HG02973 (cell line): ENCODE data around the gene EIF1AY.
"Not testable (repeated sequence)": the region's sequence is repeated elsewhere in the genome, so short reads cannot be mapped to it uniquely, and the experiment has no call there.

Experiments used
- ATAC-seq: cut with Tn5 transposase; IDR thresholded peaks from one replicate; pipeline ENCODE4 v1.9.1; 2021; ENCODE audit warnings: moderate library complexity; ENCODE audit not compliant: unreplicated experiment

EIF1AY gene, protein sequence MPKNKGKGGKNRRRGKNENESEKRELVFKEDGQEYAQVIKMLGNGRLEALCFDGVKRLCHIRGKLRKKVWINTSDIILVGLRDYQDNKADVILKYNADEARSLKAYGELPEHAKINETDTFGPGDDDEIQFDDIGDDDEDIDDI

GRCh38 chrY:20575531-20576121 lies at the start of gene EIF1AY:
TSS of gene EIF1AY (plus strand) at chrY:20575776. CDS start at chrY:20575872, 96 bp downstream.
- ATAC-seq, result peak; percentile 63

DNA sequence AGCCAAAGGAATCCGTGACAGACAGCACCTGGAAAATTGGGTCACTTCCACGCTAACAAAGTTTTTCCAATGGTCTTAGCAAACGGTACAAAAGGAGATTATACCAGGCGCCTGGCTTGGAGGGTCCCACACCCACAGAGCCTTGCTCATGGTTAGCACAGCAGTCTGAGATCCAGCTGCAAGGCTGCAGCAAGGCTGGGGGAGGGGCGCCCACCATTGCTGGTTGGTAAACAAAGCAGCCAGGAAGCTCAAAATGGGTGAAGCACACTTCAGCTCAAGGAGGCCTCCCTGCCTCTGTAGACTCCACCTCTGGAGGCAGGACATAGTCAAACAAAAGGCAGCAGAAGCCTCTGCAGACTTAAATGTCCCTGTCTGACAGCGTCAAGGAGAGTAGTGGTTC lies 47.1 kb upstream of the EIF1AY start:
- ATAC-seq, result no peak

GRCh38 chrY:20538186-20538585 lies 37.4 kb upstream of the EIF1AY start:
- ATAC-seq, result no peak

DNA sequence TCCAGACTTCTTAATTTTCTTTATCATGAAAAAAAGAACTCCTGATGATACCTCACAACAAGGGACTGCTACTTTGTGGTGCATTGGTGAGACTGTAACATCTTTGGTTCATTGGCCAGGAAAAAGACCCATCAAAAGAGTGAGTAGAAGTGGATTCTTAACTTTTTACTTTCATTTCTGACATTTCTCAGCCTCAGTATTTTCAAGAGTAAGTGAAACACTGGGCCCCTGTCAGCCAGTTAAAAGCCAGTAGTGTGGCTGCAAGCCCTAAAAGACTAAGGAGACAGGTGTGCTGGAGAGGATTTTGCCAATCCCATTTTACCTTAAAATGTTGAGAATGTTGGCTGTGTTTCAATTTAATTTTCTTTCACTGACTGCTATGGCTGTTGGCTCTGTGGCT lies 36.6 kb upstream of the EIF1AY start:
- no peak for ATAC-seq

- ATAC-seq, result no peak
These were observed 31.1 kb upstream of the EIF1AY start for GRCh38 chrY:20544451-20544960.

DNA sequence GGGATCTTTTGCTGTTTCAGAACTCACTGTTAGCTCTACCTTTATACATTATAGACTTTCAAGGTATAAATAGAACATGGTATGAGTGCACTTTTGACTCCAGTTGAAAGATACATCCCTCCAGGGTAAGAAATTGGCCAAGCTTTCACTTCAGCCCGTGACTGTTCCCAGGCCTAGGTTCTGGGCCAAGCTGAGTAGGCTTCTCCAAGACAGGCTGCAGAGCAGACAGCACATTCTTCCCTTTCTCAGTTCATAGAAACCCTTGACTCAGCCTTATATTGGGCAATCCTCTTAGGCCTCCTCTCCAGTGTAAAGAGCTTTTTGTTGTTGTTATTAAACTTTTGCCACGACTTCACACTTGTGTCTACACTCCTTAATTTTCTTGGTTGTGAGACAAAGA lies 29.5 kb upstream of the EIF1AY start:
- no peak for ATAC-seq

DNA sequence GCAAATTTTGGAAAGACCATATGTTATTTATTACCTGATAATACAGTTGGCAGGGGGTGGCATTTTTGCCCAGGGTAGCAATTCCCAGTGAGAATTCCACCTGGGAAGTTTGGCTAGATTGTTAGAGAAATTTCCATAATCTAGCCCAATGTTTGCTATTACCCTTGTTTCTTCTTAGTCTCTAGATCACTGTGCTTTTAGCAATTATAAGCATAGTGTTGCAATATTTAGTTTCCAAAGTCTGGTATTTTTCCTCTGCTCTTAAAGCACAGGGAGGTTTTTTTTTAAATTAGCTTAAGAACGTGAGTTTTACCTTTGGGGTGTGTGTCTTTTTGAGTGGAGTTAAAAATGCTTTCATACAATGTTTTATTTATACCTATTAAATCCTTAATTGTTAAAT lies 26.3 kb upstream of the EIF1AY start:
- no peak for ATAC-seq

GRCh38 chrY:20551840-20552239 lies 23.7 kb upstream of the EIF1AY start:
- no peak for ATAC-seq

- not testable (repeated sequence) for ATAC-seq
These were observed 22.7 kb upstream of the EIF1AY start for GRCh38 chrY:20552764-20553323.

DNA sequence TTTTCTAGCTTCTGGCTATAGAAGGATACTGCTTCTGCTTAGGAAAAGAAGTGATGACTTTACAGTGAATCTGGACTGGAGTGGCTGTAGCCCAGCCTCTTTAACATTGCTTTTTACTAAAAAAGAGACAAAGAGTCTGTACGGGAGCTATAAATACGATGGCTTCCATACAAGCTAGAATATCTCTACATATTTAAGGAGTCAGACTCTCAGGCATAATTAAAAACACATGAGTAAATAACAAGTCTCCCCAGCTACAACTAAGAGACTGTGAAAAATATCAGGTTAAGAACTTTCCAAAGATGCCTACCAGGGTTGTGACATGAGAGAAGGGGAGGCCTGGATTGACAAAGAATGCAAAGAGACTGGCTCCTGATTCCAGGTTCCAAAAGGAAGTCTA lies 19.8 kb upstream of the EIF1AY start:
- ATAC-seq, result no peak

DNA sequence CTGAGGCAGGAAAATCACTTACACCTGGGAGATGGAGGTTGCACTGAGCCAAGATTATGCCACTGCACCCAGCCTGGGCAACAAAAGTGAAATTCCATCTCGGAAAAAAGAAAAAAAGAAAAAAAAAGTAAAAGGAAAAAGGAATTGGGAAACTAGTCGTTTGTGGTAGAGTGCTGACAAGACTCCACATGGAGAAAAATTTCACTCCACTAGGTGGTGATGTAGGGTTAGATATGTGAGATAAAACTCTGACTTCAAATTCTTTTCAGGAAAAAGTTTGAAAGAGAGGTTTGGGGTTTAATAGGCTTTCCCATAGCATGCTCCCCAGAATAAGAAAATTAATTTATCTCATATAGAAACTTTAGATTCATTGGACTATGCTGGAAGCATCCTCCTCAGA lies 16.9 kb upstream of the EIF1AY start:
- no peak for ATAC-seq

DNA sequence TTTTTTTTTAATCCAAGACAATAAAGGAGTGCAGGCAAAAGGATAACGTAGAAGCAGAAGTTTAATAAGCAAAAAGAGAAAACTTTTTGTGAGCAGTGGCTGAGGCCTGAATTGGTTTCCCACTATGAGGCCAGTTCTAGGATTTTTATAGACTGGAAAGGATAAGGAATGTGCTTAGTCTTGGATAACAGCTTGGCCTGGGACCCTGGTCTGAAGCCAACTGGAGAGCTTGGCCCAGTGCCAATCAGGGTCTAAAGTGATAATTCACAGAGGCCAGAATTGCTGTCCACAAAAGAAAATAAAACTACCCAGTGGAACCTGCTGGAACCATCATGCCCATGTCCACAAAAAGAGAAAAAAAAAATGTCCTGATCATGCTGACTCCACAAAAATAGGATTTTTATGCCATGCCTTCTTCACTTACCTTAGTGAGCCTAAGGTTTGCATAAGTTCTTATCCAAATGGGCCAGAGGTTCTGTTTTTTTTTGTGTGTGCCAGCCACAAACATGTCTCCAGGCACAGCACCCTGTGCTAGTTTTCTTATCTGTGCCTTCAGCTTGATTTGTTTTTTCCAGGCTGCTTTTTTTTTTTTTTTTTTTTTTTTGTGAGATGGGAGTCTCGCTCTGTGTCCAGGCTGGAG lies 15.6 kb upstream of the EIF1AY start:
- no peak for ATAC-seq

GRCh38 chrY:20571306-20571705 lies 4.3 kb upstream of the EIF1AY start:
- ATAC-seq, result no peak

- no peak for ATAC-seq
These were observed 930 bp downstream of the EIF1AY start for GRCh38 chrY:20576506-20576905.

DNA sequence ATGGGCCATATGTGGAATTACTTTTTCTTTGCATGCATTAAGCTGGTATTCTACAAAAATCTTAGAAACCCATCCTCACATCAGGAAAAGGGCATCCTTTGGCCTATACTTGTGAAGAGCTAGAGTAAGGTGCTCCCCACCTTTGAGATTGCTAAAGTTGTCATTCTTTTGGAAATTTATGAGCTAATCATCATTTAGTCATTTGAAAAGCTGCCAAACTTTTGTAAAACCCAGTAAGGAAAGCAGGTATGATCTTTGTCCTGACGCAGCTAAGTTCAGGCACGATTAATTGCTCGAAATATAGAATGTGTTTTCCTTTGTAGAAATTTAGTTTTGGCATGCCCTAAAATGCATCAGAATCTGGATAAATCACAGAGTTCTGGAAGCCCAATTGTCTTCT lies 2.6 kb downstream of the EIF1AY start:
- ATAC-seq, result no peak

- no peak for ATAC-seq
These were observed 6.1 kb downstream of the EIF1AY start for GRCh38 chrY:20581687-20582086.

GRCh38 chrY:20586161-20586560 lies 10.6 kb downstream of the EIF1AY start:
- no peak for ATAC-seq
